CD4-positive, alpha-beta T cell treated with Interleukin-6 at 100 ng/mL for 8 hours (primary cell): Measurements from ENCODE around the gene ANKRD29.

ENCODE experiments used
- DNase-seq: peaks from one replicate; pipeline ENCODE4 v3.0.0-alpha.2; 2020; ENCODE audit warnings: mixed read lengths, low spot score

The ANKRD29 gene

DNA sequence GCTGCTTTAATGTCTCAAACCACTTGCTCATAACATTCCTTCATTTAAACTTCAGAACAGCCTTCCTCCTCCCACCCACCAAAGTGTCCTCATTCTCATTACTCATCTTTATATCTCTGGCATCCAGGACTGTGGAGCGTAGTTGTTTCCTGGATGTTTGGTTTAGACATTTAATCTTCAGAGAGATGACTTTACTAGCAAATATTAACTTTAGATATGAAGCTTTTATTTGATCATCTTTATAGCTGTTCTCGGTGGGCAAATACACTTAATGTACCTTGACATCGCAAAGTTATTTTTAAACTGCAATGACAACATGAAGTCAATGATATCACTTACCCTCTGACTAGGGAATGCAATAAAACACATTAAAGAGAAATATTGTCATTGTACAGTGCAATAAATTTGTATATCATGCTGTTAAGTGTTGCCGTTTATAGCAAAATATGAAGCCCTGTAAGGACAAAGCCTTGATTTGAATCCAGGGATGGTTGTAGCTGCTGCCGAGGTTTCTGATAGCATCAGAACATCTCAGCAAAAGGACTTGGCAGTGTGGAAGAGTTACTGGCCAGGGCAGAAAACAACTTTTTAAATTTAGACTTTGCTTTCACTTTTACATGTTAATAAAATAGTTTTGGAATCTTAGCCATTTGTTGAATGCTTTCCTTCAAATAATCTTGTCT lies 21.9 kb upstream of the ANKRD29 start:
- DNase-seq = no peak

DNA sequence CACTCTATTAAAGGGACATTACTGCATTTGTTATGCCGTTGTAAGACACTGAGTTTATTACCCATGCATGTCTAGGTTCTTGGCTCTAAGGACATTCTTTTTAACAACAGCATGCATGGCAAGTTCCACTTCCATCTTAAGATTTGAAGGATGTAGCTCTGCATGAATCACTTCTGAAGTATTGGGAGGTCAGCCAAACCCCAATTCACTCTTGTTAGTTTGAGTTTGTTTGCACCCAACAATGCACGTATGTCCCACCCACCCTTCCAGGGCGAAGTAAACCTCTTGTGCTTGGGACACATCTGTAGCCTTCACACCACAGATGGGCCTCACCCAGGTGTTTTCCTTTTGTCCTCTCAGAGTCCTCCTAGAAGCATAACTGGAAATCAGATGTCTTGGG lies 21.0 kb upstream of the ANKRD29 start:
- no peak for DNase-seq

DNA sequence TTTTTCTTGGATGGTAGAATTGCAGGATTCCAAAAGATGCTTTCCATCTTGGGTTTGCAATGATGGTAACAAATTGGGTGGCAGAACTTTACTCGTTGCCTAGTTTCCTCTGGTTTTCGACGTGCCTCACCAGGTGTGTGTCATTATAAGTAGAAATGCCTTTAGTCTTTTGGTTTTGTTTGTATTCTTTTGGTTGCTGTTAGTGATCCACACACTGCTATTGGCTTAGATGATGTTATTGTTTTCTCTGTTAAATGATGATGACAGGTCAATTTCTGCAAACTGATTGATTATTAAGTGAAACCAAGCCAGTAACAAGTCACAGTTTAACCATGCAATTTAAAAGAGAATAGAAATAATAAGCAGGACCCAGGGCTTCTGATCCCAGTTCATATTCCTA lies 20.4 kb upstream of the ANKRD29 start:
- no peak for DNase-seq

DNA sequence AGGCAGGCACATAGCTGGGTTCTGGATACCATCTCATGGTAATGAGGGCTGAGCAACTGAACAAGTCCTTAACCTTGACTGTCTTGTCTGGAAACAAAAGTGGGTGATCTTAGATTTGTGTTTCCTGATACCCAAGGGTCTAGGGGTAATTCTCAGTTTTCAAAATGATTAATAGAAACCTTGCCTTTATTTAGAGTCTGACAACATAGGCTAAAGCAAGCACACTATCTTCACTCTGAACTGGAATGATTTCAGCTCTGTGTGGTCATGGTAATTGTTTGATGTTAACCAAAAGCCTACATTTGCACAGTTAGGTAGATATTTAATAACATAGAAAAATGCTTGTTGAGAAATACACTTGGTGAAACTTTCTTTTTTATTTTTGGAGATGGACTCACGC lies 19.8 kb upstream of the ANKRD29 start:
- no peak for DNase-seq

- DNase-seq = no peak
Observed at GRCh38 chr18:23682045-23682444, 19.3 kb upstream of the ANKRD29 start.

GRCh38 chr18:23675896-23676295 lies 13.2 kb upstream of the ANKRD29 start:
- no peak for DNase-seq

GRCh38 chr18:23675236-23675635 lies 12.5 kb upstream of the ANKRD29 start:
- DNase-seq = no peak

GRCh38 chr18:23673725-23674124 lies 11.0 kb upstream of the ANKRD29 start:
- no peak for DNase-seq

- DNase-seq = no peak
Observed at GRCh38 chr18:23671564-23671963, 8.9 kb upstream of the ANKRD29 start.

DNA sequence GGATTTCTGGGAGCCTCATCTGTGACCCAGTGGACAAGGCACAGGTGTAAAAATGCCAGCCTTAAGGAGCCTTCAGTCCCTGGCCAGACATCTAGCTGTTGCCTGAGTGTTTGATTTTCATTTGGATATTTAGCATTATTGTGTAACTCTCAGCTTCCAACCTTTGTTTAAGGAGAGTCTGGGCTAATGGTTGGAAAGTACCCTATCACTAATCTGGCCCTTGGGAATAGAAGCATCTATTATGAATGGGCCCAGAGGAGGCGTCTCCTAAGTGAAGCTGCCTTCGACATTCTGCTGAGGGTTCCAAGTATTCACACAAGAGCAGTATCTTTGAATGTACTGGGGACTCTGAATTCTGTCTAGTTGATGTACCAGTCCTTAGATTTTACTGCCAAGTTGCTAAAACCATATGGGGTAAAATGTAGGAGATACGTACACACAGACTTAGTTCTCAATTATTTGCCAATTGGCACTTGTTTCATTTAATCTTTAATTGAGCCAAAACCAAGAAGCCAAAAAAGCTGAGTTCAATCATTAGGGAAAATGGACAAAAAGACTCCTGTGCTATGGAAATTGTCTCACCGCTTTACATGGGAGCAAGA lies 7.2 kb upstream of the ANKRD29 start:
- no peak for DNase-seq

DNA sequence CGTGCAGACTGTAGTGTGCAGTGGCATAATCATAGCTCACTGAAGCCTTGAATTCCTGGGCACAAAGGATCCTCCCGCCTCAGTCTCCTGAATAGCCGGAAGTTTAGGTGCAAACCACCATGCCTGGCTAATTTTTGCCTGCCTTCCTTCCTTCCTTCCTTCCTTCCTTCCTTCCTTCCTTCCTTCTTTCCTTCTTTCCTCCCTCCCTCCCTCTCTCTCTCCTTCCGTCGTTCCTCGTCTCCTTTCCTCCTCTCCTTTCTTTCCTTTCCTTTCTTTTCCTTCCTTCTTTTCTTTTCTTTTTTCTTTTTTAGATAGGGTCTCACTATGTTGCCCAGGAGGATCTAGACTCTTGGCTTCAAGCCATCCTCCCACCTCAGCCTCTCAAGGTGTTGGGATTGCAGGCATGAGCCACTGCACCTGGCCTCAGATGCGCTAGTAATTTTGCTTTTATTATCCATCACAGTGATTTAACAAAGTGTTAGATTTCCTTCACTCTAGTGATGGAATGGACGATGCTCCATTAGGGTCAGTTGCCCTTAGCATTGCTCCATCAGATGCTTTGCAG lies 6.6 kb upstream of the ANKRD29 start:
- no peak for DNase-seq

DNA sequence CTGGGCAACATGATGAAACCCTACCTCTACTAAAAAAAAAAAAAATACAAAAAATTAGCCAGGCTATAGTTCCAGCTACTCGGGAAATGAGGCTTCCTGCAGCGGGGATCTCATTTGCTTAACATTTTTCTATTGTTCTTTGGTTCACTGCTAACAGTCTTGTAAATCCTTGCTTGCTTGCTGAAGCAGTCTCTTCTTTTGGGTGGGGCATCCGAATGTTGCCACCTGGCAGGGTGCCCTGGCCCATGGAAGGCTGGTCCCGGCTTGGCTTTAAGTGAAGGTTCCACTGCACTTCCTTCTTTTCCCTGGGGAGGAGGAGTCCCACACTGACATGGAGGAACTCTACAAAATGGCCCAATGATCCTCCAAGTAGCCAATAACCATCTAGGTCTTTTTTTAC lies 6.0 kb upstream of the ANKRD29 start:
- DNase-seq = no peak

DNA sequence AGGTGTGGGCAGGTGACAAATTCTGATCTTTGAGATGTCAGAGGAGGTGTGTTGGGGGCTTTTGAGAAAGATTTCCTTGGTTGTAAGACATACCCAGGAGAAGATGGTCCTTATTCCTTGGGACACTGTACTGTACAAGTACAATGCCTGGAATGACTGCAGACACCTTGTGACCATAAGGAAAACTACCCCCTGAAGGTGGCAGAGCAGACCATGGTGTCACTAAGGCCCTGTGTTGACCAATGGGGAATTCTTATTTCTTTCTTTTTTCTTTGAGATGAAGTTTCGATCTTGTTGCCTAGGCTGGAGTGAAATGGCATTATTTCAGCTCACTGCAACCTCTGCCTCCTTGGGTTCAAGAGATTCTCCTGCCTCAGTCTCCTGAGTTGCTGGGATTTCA lies 4.4 kb upstream of the ANKRD29 start:
- DNase-seq = no peak

- no peak for DNase-seq
Observed at GRCh38 chr18:23664674-23665073, 2.0 kb upstream of the ANKRD29 start.

GRCh38 chr18:23661735-23662308 lies 889 bp downstream of the ANKRD29 start:
- no peak for DNase-seq

GRCh38 chr18:23658285-23658684 lies 4.4 kb downstream of the ANKRD29 start:
- DNase-seq = no peak

DNA sequence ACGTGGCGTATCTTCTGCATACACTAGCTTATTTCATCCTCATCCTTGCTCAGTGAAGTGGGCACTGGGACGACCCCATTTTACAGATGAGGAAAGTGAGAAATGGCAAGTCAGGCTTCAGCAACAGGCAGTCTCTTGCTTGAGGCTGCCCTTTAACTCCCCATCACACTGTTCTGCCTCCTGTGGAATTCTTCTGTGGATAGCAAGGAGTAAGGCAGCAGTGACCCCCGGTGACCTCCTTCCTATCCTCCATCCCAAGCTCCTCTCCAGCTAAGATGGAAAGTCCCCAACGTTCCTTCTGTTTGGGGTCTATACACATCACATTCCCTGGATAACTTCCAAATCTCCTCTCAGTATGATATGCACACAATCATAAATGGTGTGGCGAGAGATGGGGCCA lies 10.5 kb downstream of the ANKRD29 start:
- DNase-seq = no peak

DNA sequence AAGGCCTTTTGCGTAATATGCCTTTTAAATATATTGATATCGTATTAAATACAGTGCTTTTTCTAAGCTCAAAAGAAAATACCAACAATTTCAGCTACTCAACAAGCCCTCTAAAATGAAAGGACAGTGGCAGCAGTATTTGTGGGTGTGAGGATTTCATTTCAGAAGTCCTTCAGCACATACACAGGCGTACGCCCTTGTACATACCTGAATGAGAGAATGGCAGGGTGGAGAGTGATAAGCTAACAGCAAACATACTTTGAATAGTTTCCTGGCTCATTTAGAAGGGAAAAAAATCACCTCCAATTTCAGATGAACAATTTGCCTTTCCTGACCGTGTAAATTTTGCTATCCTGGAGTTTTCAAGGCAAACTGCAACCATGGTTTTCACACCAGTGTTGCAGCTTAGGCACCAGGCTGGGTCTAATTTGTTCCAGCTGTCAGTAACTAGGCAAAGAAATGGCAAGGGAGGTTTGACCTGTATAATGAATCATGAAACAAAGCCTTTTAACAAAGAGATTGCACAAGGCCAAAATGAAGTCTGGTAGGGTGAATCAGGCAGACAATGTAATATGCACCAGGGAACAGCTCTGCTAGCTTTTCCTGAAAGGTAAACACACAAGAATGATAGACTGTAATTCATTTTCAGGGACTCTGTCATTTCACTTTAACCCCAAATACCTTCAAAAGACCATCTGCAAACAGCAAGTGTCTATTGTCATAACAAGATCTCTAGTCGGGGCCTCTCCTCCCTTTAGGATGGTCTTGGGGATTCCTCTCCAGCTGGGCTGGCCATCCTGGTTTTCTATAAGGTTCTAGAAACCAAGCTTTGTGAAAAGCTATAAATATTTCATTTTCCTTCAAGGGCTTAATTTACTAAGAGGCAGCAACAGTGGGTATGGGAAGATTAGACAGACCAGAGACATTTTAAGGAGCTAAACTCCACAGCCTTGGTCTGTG lies 11.5 kb downstream of the ANKRD29 start:
- no peak for DNase-seq

DNA sequence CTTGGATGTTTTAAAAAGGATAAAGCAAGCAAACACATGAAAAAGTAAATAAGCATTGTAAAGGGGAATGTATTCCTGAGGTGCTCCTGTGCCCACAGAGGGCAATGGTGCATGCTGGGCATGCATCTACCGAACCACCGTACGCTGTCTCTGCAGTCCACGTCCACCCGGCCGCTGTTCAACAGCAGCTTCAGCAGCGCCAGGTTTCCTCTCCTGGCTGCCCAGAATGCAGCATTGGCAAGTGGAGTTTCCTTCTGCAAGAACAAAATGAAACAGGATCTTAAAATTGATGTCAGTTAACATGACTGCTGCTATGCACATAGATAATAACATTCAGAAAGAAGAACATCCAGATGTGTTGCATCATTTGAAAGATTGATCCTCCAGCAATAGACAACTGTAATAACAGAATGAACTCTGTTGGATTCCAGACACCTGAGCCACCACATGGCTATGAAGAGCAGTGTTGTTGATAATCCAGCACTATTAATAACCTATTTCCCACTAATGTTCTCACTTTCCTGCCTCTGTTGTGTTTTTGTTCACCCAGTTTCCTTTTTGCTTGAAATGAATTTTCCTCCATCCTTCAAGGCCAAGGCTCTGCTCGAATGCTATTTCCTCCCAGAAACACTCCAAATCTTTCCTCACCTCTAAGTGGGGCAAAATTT lies 13.6 kb downstream of the ANKRD29 start:
- no peak for DNase-seq

GRCh38 chr18:23648456-23648855 lies 14.3 kb downstream of the ANKRD29 start:
- DNase-seq = no peak

- no peak for DNase-seq
Observed at GRCh38 chr18:23646282-23646681, 16.4 kb downstream of the ANKRD29 start.
